Prostate gland (tissue), 2 donors: ENCODE results near the gene LDB2.
"Not testable (repeated sequence)": the region's sequence is repeated elsewhere in the genome, so short reads cannot be mapped to it uniquely, and the experiment has no call there.

Experiments
- POLR2A ChIP-seq: fragments of 450-650 bp; IDR thresholded peaks from one replicate; pipeline ENCODE4 v1.6.1; 2016; ENCODE audit warnings: antibody characterized with exemption, mild to moderate bottlenecking
- POLR2AphosphoS5 ChIP-seq: sonication (generic); formaldehyde crosslinking; IDR thresholded peaks from one replicate; pipeline ENCODE4 v1.6.1; 2017; ENCODE audit warnings: antibody characterized with exemption
- TF ChIP-seq, protein P1 (sequence below), 4 experiments: fragments of 200-600 bp in 2 of 4; fragments of 450-650 bp in 2 of 4; sonication (generic) in 2 of 4; IDR thresholded peaks; 1 replicate in 3 of 4; 2 replicates in 1 of 4; pipeline ENCODE4 v1.5.1; 2016 to 2019; ENCODE audit warnings: antibody characterized with exemption in 4 of 4, mild to moderate bottlenecking in 2 of 4, moderate library complexity in 2 of 4

DNA sequence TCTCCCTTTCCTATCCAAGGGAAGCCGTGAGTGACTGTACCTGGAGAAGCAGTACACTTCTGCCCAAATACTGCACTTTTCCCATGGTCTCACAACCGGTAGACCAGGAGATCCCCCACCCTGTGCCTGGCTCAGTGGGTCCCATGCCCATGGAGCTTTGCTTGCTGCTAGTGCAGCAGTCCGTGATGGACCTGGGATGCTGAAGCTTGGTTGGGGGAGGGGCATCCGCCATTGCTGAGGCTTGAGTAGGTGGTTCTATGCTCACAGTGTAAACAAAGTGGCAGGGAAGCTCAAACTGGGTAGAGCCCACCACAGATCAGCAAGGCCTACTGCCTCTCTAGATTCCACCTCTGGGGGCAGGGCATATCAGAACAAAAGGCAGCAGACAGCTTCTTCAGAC, 269.6 kb downstream of the LDB2 start:
- TF ChIP-seq, protein P1, sequence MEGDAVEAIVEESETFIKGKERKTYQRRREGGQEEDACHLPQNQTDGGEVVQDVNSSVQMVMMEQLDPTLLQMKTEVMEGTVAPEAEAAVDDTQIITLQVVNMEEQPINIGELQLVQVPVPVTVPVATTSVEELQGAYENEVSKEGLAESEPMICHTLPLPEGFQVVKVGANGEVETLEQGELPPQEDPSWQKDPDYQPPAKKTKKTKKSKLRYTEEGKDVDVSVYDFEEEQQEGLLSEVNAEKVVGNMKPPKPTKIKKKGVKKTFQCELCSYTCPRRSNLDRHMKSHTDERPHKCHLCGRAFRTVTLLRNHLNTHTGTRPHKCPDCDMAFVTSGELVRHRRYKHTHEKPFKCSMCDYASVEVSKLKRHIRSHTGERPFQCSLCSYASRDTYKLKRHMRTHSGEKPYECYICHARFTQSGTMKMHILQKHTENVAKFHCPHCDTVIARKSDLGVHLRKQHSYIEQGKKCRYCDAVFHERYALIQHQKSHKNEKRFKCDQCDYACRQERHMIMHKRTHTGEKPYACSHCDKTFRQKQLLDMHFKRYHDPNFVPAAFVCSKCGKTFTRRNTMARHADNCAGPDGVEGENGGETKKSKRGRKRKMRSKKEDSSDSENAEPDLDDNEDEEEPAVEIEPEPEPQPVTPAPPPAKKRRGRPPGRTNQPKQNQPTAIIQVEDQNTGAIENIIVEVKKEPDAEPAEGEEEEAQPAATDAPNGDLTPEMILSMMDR (IDR thresholded peaks at IDR 0.05), result not testable (repeated sequence)
- TF ChIP-seq POLR2A, POLR2AphosphoS5: not testable (repeated sequence)
